ENCODE data around the gene PDE6A.
"Not testable (repeated sequence)": the region's sequence is repeated elsewhere in the genome, so short reads cannot be mapped to it uniquely, and the experiment has no call there.

The PDE6A gene

GRCh38 chr5:149953436-149954121, 9.0 kb upstream of the PDE6A start:
- DNase-seq (ENCODE audit: low spot score), result no peak

GRCh38 chr5:149951138-149951749, 6.7 kb upstream of the PDE6A start:
- no peak for DNase-seq (ENCODE audit: low spot score)

- DNase-seq (ENCODE audit: low spot score), result no peak
Observed at GRCh38 chr5:149948993-149949392, 4.4 kb upstream of the PDE6A start.

- DNase-seq (ENCODE audit: low spot score), result no peak
Observed at GRCh38 chr5:149946118-149946517, 1.5 kb upstream of the PDE6A start.

GRCh38 chr5:149943177-149943949, 1.2 kb downstream of the PDE6A start:
- DNase-seq (ENCODE audit: low spot score), result not testable (repeated sequence)

- not testable (repeated sequence) for DNase-seq (ENCODE audit: low spot score)
Observed at GRCh38 chr5:149942741-149943169, 1.8 kb downstream of the PDE6A start.

GRCh38 chr5:149942199-149942598, 2.4 kb downstream of the PDE6A start:
- DNase-seq (ENCODE audit: low spot score), result no peak

- no peak for DNase-seq (ENCODE audit: low spot score)
Observed at GRCh38 chr5:149941795-149942194, 2.8 kb downstream of the PDE6A start.

GRCh38 chr5:149940941-149941644, 3.5 kb downstream of the PDE6A start:
- DNase-seq (ENCODE audit: low spot score), result no peak

GRCh38 chr5:149940077-149940574, 4.5 kb downstream of the PDE6A start:
- no peak for DNase-seq (ENCODE audit: low spot score)

GRCh38 chr5:149939546-149939945, 5.0 kb downstream of the PDE6A start:
- DNase-seq (ENCODE audit: low spot score), result no peak

- no peak for DNase-seq (ENCODE audit: low spot score)
Observed at GRCh38 chr5:149938791-149939358, 5.7 kb downstream of the PDE6A start.

GRCh38 chr5:149938279-149938678, 6.3 kb downstream of the PDE6A start:
- no peak for DNase-seq (ENCODE audit: low spot score)

- DNase-seq (ENCODE audit: low spot score), result no peak
Observed at GRCh38 chr5:149937610-149938009, 7.0 kb downstream of the PDE6A start.

- no peak for DNase-seq (ENCODE audit: low spot score)
Observed at GRCh38 chr5:149936700-149937091, 7.9 kb downstream of the PDE6A start.

- no peak for DNase-seq (ENCODE audit: low spot score)
Observed at GRCh38 chr5:149936044-149936699, 8.4 kb downstream of the PDE6A start.

GRCh38 chr5:149935431-149935901, 9.1 kb downstream of the PDE6A start:
- no peak for DNase-seq (ENCODE audit: low spot score)

GRCh38 chr5:149932445-149933350, 11.9 kb downstream of the PDE6A start:
- no peak for DNase-seq (ENCODE audit: low spot score)

- peak; percentile 13 for DNase-seq (ENCODE audit: low spot score)
Observed at GRCh38 chr5:149931992-149932436, 12.6 kb downstream of the PDE6A start.
